Dendritic cell treated with granulocyte-macrophage colony-stimulating factor and Interleukin-4, amounts not matched to agents 40 ng/mL and 50 ng/mL, for 4 days (primary cell): Measurements from ENCODE around the gene IQGAP2.

ENCODE experiments used
- H3K27ac Mint-ChIP-seq: one replicate; pipeline ENCODE4 v1.8.0; 2022; ENCODE audit warnings: mild to moderate bottlenecking, mixed read lengths
- H3K27me3 Mint-ChIP-seq: one replicate; pipeline ENCODE4 v1.8.0; 2022; ENCODE audit warnings: mild to moderate bottlenecking, mixed read lengths
- H3K36me3 Mint-ChIP-seq: one replicate; pipeline ENCODE4 v1.8.0; 2022; ENCODE audit warnings: low read depth, mixed read lengths
- H3K4me1 Mint-ChIP-seq: one replicate; pipeline ENCODE4 v1.8.0; 2022; ENCODE audit warnings: low read depth, mixed read lengths
- H3K4me3 Mint-ChIP-seq: one replicate; pipeline ENCODE4 v1.8.0; 2022; ENCODE audit warnings: mild to moderate bottlenecking, moderate library complexity, mixed read lengths
- H3K9me3 Mint-ChIP-seq: one replicate; pipeline ENCODE4 v1.8.0; 2022; ENCODE audit warnings: mixed read lengths
- intact Hi-C: fragments of 100-400 bp; cut with micrococcal nuclease; formaldehyde crosslinking; loops from one replicate; pipeline ENCODE4 v1.15.0; 2022

The IQGAP2 gene

GRCh38 chr5:76460104-76460503, 57.0 kb downstream of the IQGAP2 start:
- Mint-ChIP-seq H3K27me3 (no peaks in the 10 kb centered on the region), H3K4me1 (peaks cover 28% of the 10 kb centered on the region), H3K27ac (no peak overlapping the region), H3K4me3 (no peak overlapping the region), H3K36me3 (peaks cover 33% of the 10 kb centered on the region), H3K9me3 (no peaks in the 10 kb centered on the region)
- intact Hi-C loops = no loop called here

- peaks cover 42% of the 10 kb centered on the region for H3K36me3 Mint-ChIP-seq
- H3K27ac Mint-ChIP-seq = no peak overlapping the region
- H3K4me1 Mint-ChIP-seq = peaks cover 18% of the 10 kb centered on the region
Observed at GRCh38 chr5:76462097-76462667, 59.1 kb downstream of the IQGAP2 start.

GRCh38 chr5:76467216-76467615, 64.1 kb downstream of the IQGAP2 start:
- no peak overlapping the region for H3K4me3 Mint-ChIP-seq
- intact Hi-C loops = no loop called here
- H3K9me3 Mint-ChIP-seq = no peaks in the 10 kb centered on the region
- peaks cover 31% of the 10 kb centered on the region for H3K36me3 Mint-ChIP-seq
- no peaks in the 10 kb centered on the region for H3K27me3 Mint-ChIP-seq
- H3K27ac Mint-ChIP-seq = no peak overlapping the region
- peaks cover 44% of the 10 kb centered on the region for H3K4me1 Mint-ChIP-seq

More at GRCh38 chr5:76462097-76462667, 59.1 kb downstream of the IQGAP2 start:
- intact Hi-C loops = no loop called here
- H3K4me3 Mint-ChIP-seq = no peak overlapping the region
- no peaks in the 10 kb centered on the region for H3K27me3 Mint-ChIP-seq
- no peaks in the 10 kb centered on the region for H3K9me3 Mint-ChIP-seq

- no peak overlapping the region for H3K4me3 Mint-ChIP-seq
- peak overlapping the region; percentile 4 for H3K27ac Mint-ChIP-seq
- H3K4me1 Mint-ChIP-seq = peaks cover 56% of the 10 kb centered on the region
Observed at GRCh38 chr5:76468635-76469425, 65.7 kb downstream of the IQGAP2 start.

GRCh38 chr5:76469656-76470290, 66.7 kb downstream of the IQGAP2 start:
- intact Hi-C loops = loop anchor here (10.0 kb wide), 1 partner anchor 115 kb away; no protein-coding TSS in a partner anchor
- Mint-ChIP-seq H3K9me3 (no peaks in the 10 kb centered on the region), H3K27ac (no peak overlapping the region), H3K27me3 (no peaks in the 10 kb centered on the region), H3K36me3 (peaks cover 12% of the 10 kb centered on the region), H3K4me1 (peaks cover 64% of the 10 kb centered on the region), H3K4me3 (no peak overlapping the region)

More at GRCh38 chr5:76468635-76469425, 65.7 kb downstream of the IQGAP2 start:
- no peaks in the 10 kb centered on the region for H3K9me3 Mint-ChIP-seq
- H3K36me3 Mint-ChIP-seq = peaks cover 21% of the 10 kb centered on the region
- H3K27me3 Mint-ChIP-seq = no peaks in the 10 kb centered on the region
- intact Hi-C loops = no loop called here

- intact Hi-C loops = loop anchor here (10.0 kb wide), 1 partner anchor 114 kb away; no protein-coding TSS in a partner anchor
- H3K36me3 Mint-ChIP-seq = peaks cover 7% of the 10 kb centered on the region
- H3K9me3 Mint-ChIP-seq = no peaks in the 10 kb centered on the region
Observed at GRCh38 chr5:76470976-76471375, 67.9 kb downstream of the IQGAP2 start.

GRCh38 chr5:76471406-76471805, 68.3 kb downstream of the IQGAP2 start:
- Mint-ChIP-seq H3K9me3 (no peaks in the 10 kb centered on the region), H3K27me3 (no peaks in the 10 kb centered on the region), H3K4me1 (peaks cover 72% of the 10 kb centered on the region), H3K36me3 (peaks cover 2% of the 10 kb centered on the region), H3K4me3 (no peak overlapping the region), H3K27ac (no peak overlapping the region)
- intact Hi-C loops = loop anchor here (10.0 kb wide), 1 partner anchor 113 kb away; no protein-coding TSS in a partner anchor

More at GRCh38 chr5:76470976-76471375, 67.9 kb downstream of the IQGAP2 start:
- H3K4me1 Mint-ChIP-seq = peaks cover 72% of the 10 kb centered on the region
- no peak overlapping the region for H3K27ac Mint-ChIP-seq
- H3K27me3 Mint-ChIP-seq = no peaks in the 10 kb centered on the region
- no peak overlapping the region for H3K4me3 Mint-ChIP-seq

GRCh38 chr5:76471987-76472334, 68.9 kb downstream of the IQGAP2 start:
- Mint-ChIP-seq H3K4me3 (no peak overlapping the region), H3K4me1 (peaks cover 73% of the 10 kb centered on the region), H3K27me3 (no peaks in the 10 kb centered on the region), H3K9me3 (no peaks in the 10 kb centered on the region), H3K27ac (no peak overlapping the region), H3K36me3 (no peaks in the 10 kb centered on the region)
- intact Hi-C loops = loop anchor here (10.0 kb wide), 1 partner anchor 113 kb away; no protein-coding TSS in a partner anchor

GRCh38 chr5:76472335-76473008, 69.4 kb downstream of the IQGAP2 start:
- intact Hi-C loops = loop anchor here (10.0 kb wide), 1 partner anchor 112 kb away; no protein-coding TSS in a partner anchor

GRCh38 chr5:76473009-76473336, 69.9 kb downstream of the IQGAP2 start:
- H3K4me1 Mint-ChIP-seq = peaks cover 67% of the 10 kb centered on the region
- no peaks in the 10 kb centered on the region for H3K9me3 Mint-ChIP-seq
- H3K36me3 Mint-ChIP-seq = no peaks in the 10 kb centered on the region
- no peaks in the 10 kb centered on the region for H3K27me3 Mint-ChIP-seq
- H3K4me3 Mint-ChIP-seq = no peak overlapping the region
- intact Hi-C loops = loop anchor here (10.0 kb wide), 1 partner anchor 112 kb away; no protein-coding TSS in a partner anchor
- H3K27ac Mint-ChIP-seq = no peak overlapping the region

More at GRCh38 chr5:76472335-76473008, 69.4 kb downstream of the IQGAP2 start:
- H3K4me3 Mint-ChIP-seq = no peak overlapping the region
- H3K27me3 Mint-ChIP-seq = no peaks in the 10 kb centered on the region
- peaks cover 72% of the 10 kb centered on the region for H3K4me1 Mint-ChIP-seq
- no peak overlapping the region for H3K27ac Mint-ChIP-seq
- H3K36me3 Mint-ChIP-seq = no peaks in the 10 kb centered on the region
- H3K9me3 Mint-ChIP-seq = no peaks in the 10 kb centered on the region

- Mint-ChIP-seq H3K4me3 (no peak overlapping the region), H3K27me3 (no peaks in the 10 kb centered on the region)
- intact Hi-C loops = loop anchor here (10.0 kb wide), 1 partner anchor 111 kb away; no protein-coding TSS in a partner anchor
Observed at GRCh38 chr5:76473661-76474060, 70.6 kb downstream of the IQGAP2 start.

GRCh38 chr5:76474377-76474776, 71.3 kb downstream of the IQGAP2 start:
- H3K9me3 Mint-ChIP-seq = no peaks in the 10 kb centered on the region
- H3K36me3 Mint-ChIP-seq = no peaks in the 10 kb centered on the region
- no peak overlapping the region for H3K4me3 Mint-ChIP-seq
- peaks cover 60% of the 10 kb centered on the region for H3K4me1 Mint-ChIP-seq
- intact Hi-C loops = loop anchor here (10.0 kb wide), 1 partner anchor 110 kb away; no protein-coding TSS in a partner anchor
- no peak overlapping the region for H3K27ac Mint-ChIP-seq
- no peaks in the 10 kb centered on the region for H3K27me3 Mint-ChIP-seq

More at GRCh38 chr5:76473661-76474060, 70.6 kb downstream of the IQGAP2 start:
- no peaks in the 10 kb centered on the region for H3K36me3 Mint-ChIP-seq
- H3K9me3 Mint-ChIP-seq = no peaks in the 10 kb centered on the region
- no peak overlapping the region for H3K27ac Mint-ChIP-seq
- H3K4me1 Mint-ChIP-seq = peaks cover 61% of the 10 kb centered on the region

GRCh38 chr5:76475385-76475784, 72.3 kb downstream of the IQGAP2 start:
- H3K27me3 Mint-ChIP-seq = no peaks in the 10 kb centered on the region
- no peaks in the 10 kb centered on the region for H3K36me3 Mint-ChIP-seq
- intact Hi-C loops = loop anchor here (10.0 kb wide), 1 partner anchor 109 kb away; no protein-coding TSS in a partner anchor
- peaks cover 60% of the 10 kb centered on the region for H3K4me1 Mint-ChIP-seq
- no peak overlapping the region for H3K27ac Mint-ChIP-seq
- no peaks in the 10 kb centered on the region for H3K9me3 Mint-ChIP-seq
- H3K4me3 Mint-ChIP-seq = no peak overlapping the region
